HG03103 (cell line): ENCODE measurements around the gene PDE4A.

Source experiments
- ATAC-seq: cut with Tn5 transposase; IDR thresholded peaks from one replicate; pipeline ENCODE4 v1.9.1; 2021; ENCODE audit warnings: low read depth; ENCODE audit not compliant: unreplicated experiment

The PDE4A gene

DNA sequence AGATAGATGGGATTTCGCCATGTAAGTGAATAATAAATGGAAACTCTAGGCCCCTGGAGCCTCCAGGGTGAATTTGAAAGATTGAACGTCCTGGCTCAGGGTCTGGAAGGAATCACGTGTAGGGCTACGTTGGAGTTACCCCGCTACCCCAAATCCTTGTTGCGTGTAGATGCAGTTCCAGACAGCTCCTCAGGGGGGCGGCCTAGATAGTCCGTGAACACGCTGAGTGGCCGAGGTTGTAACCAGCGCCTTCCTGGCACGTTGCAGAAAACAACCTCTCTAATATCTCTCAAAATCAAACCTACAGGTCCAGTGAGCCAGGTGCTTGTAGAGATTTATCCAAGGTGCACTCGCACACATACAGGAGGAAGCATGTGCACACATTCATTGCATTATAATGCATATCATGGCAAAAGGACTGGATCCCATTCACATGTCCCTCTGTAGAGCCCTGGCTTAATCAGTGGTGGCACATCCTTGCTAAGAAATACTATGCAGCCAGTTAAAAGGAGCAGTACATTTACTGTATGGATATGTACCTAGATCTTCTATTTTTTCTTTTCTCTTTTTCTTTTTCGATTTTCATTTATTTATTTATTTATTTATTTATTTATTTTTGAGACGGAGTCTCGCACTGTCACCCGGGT is 85.4 kb downstream of the PDE4A start:
- no peak for ATAC-seq

DNA sequence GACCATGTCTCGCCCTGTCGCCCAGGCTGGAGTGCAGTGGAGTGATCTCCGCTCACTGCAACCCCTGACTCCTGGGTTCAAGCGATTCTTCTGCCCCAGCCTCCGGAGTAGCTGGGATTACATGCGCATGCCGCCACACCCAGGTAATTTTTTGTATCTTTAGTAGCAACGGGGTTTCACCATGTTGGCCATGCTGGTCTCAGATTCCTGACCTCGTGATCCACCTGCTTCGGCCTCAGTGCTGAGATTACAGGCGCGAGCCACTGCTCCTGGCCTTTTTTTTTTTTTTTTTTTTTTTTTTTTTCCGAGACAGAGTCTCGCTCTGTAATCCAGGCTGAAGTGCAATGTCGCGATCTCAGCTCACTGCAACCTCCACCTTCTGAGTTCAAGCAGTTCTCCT is 87.7 kb downstream of the PDE4A start:
- ATAC-seq: no peak

DNA sequence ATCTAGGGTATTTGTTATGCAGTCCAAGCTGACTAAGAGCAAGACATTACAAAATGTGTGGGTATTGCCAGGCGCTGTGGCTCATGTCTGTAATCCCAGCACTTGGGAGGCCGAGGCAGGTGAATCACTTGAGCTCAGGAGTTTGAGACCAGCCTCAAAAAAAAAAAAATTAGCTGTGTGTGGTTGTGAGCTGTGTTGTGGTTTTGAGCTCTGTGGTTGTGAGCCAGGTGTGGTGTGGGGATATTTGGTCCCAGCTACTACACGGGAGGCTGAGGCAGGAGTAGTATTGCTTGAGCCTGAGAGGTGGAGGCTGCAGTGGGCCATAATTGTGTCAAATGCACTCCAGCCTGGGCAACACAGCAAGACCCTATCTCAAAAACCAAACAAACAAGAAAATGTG is 88.4 kb downstream of the PDE4A start:
- ATAC-seq: no peak

- no peak for ATAC-seq
Measured at GRCh38 chr19:10510301-10510802, 90.0 kb downstream of the PDE4A start.

DNA sequence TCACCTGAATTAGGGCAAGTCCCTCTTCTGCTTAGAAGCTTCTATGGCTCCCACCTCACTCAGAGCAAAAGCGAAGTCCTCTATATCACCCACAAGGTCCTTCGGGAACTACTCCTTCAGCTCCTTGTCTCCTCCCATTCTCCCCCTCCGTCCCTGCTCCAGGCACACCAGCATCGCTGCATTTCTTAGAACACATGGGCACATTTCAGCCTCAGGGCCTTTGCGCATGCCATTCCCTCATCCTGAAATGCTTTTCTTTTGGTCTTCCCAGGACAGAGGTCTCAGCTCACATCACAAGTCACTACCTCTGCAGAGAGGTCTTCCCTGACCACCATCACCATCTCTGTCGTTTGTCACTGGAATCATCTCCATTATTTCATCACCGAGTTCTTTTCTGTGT is 92.9 kb downstream of the PDE4A start:
- ATAC-seq: no peak

DNA sequence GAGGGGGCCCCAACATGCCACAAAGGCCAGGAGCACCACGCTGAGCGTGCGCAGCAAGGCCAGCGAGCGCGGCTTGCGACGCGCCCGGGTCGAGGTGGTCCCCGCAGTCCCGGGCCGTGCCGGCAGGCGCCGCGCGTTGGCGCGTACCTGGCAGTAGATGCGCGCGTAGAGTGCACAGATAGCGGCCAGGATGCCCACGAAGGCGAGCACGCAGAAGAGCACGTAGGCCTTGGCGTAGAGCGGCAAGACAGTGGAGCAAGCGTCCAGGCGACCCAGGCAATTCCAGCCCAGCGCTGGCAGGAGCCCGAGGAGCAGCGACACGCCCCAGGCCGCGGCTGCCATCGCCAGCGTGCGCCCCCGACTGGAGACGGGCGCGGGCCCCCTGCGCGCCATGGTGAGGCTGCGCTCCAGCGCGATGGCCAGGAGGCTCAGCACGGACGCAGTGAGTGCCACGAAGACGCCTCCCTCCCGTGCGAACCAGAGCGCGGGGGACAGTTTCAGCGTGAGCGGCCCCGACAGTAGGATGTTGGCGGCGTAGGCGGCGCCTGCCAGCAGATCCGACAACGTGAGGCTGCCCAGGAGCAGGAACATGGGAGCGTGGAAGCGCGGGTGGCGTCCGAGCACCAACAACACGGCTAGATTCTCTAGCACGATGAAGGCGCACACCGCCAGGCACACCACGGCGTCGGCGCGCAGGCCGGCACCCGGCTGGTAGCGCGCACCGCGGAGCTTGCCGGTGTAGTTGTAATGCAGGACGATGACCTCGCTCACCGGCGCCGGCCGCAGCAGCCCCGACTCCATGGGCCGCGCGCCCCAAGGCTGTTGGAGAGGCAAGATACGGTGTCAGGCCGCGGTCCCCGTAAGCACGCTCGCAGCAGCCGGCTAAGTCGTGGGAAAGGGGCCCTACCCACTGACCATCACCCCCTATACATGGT is 94.1 kb downstream of the PDE4A start:
- ATAC-seq: no peak

DNA sequence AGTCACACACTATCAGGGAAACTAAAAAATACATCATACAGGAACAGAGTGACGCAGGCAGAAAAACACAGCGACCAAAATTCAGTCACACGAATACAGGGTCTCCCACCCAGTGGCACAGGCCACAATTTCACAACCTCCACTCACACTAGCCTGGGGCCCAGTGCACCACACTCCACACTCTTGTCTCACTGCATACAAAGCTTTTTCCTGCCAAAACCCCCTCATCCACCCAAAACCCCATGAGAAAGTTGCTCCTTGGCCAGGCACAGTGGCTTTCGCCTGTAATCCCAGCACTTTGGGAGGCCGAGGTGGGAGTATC is 95.7 kb downstream of the PDE4A start:
- ATAC-seq: no peak

DNA sequence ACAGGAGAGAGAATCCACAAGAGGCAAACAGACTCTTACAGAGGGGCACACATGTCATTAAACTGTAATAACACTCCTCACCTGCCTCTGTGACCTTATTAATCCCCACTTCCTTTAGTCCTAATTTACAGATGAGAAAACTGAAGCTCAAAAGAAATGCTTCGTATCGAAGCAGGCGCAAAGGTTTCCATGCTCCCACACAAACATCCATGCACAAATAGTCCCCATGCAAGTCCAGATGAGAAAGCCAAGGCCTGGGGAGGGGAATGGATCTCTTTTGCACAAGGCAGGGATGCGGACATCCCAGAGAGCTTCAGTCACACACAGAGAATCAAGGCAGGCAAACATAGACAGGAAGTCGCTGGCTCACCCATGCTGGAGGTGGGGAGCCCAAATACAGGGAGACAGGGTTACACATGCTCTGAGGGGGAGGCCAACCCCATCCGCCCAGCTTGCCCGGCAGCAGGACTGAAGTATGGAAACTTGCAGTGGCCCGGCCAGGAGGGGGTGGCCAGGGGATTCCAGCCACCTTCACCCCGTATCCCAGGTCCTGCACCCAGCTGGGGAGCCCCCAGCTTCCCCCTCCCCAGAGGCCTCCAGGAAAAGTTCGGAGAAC is 96.4 kb downstream of the PDE4A start:
- no peak for ATAC-seq

DNA sequence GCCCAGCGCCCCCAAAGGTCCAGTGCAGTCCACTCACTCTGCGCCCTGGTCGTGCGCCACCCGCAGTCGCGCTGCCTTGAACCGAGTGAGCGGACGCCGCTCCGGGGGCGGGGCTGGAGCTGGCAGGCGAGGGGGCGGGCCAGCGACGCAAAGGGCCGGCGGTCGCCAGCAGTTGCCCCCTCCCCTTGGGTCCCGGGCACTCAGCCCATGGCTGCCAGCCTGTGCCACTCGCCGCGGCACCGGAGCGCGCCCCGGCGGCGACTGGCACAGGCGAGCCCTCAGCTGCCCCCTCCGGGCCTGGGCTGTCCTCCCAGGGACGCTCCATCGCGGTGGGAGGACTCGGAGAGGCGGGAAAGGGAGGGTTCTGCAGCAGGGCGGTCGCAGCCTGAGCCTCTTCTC is 97.0 kb downstream of the PDE4A start, which contains the start of gene S1PR5:
Gene S1PR5 (minus strand): TSS at position 87 of the 399 bp plus-strand sequence. CDS start 2,436 bp downstream, outside the sequence.
- ATAC-seq: no peak

DNA sequence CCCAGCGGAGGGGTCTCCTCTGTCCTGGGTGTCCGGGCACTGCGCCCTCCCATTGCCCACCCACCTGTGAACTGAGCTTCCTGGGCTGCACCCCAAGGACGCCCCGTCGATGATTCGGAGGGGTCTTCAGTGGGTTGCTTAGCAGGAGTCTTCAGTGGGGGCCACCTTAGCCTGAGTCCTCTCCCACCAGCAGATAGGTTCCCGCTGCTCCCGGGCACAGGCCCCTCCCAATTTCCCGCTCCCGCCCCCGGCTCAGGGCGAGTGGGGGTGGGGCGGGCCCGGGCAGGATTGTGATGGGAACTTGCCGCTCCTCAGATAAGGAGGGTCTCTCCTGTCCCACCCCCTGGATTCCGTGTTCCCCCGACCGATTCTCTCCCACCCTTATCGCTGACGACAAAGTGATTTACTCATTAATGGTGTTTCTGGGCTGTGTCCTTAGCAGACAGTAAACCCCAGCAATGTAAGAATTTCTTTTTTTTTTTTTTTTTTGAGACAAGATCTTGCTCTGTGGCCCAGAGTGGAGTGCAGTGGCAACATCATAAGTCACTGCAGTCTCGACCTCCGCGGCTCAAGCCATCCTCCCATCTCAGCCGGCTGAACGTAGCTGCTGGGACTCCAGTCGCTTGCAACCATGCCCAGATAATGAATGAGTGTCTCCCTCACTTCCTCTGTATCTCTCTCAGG is 97.6 kb downstream of the PDE4A start:
- ATAC-seq: no peak

GRCh38 chr19:10518444-10519361 is 98.4 kb downstream of the PDE4A start:
- no peak for ATAC-seq
